Thyroid gland (tissue), 4 donors: Measurements from ENCODE around the gene FAM118A.

ENCODE experiments used
- POLR2A ChIP-seq, 2 donors: fragments of 450-650 bp; IDR thresholded peaks; one replicate each; pipeline ENCODE4 v1.6.1; 2017; ENCODE audit warnings: antibody characterized with exemption in 2 of 2, mild to moderate bottlenecking in 2 of 2, moderate library complexity in 1 of 2
- TF ChIP-seq, protein P1 (sequence below), 6 experiments: fragments of 200-600 bp in 3 of 6; fragments of 450-650 bp in 3 of 6; sonication (generic) in 3 of 6; IDR thresholded peaks; one replicate each; pipeline ENCODE4 v1.5.1; 2016 to 2019; ENCODE audit warnings: antibody characterized with exemption in 6 of 6, mild to moderate bottlenecking in 2 of 6, inconsistent platforms in 1 of 6, moderate library complexity in 1 of 6

GRCh38 chr22:45344334-45344733, 34.6 kb downstream of the FAM118A start:
- TF ChIP-seq, protein P1, sequence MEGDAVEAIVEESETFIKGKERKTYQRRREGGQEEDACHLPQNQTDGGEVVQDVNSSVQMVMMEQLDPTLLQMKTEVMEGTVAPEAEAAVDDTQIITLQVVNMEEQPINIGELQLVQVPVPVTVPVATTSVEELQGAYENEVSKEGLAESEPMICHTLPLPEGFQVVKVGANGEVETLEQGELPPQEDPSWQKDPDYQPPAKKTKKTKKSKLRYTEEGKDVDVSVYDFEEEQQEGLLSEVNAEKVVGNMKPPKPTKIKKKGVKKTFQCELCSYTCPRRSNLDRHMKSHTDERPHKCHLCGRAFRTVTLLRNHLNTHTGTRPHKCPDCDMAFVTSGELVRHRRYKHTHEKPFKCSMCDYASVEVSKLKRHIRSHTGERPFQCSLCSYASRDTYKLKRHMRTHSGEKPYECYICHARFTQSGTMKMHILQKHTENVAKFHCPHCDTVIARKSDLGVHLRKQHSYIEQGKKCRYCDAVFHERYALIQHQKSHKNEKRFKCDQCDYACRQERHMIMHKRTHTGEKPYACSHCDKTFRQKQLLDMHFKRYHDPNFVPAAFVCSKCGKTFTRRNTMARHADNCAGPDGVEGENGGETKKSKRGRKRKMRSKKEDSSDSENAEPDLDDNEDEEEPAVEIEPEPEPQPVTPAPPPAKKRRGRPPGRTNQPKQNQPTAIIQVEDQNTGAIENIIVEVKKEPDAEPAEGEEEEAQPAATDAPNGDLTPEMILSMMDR (IDR thresholded peaks at IDR 0.05): peak in 3 of 6 experiments; percentile 30 to 34 (median 33)
- TF ChIP-seq POLR2A (IDR thresholded peaks at IDR 0.05): no peak
